HepG2 (cell line): ENCODE results near the gene TRIO. TPM values are rescaled to one million over a fixed set of nuclear protein-coding genes. Genes with fewer than 3 reads are reported as not detected.
A peak's percentile ranks its signal among the peaks of the same experiment; 100 is the strongest.

Experiments used
- ATAC-seq: fragments of 200-7000 bp; cut with Tn5 transposase; 3 replicates; pipeline ENCODE4 v1.9.1; 2020; ENCODE audit warnings: mild to moderate bottlenecking, moderate library complexity
- BruUV-seq: library from RNA; stranded (reverse); fragments of 400-500 nt; replicated peaks from 2 replicates; lab custom pipeline; 2021; lab: Mats Ljungman, UMichigan
- CTCF ChIA-PET: fragments of 300-600 bp; formaldehyde crosslinking; extraction: SDS; loops from one replicate; lab custom pipeline; 2021; ENCODE audit warnings: low total read pairs, inconsistent platforms, low intra/inter-chr PET ratio; lab: Yijun Ruan, JAX
- POLR2A ChIA-PET: fragments of 350-600 bp; sonication (Branson Sonifier 250); formaldehyde crosslinking; loops from one replicate; lab custom pipeline; 2020; ENCODE audit warnings: antibody characterized with exemption, inconsistent platforms; lab: Yijun Ruan, JAX
- DNase-seq: peaks from one replicate; pipeline ENCODE4 v3.0.0-alpha.2; 2015; ENCODE audit warnings: low spot score
- FAIRE-seq: peaks from 3 replicates; lab custom pipeline; 2011; peaks lifted over from hg19 to GRCh38; lab: Jason Lieb, UNC
- H2AFZ ChIP-seq: one replicate; pipeline ENCODE4 v1.6.1; 2011; ENCODE audit warnings: low read length, inconsistent platforms
- H3K27ac ChIP-seq: fragments of 300-600 bp; 3 replicates; pipeline ENCODE4 v1.8.0; 2011; ENCODE audit warnings: mixed run types, mild to moderate bottlenecking, mixed read lengths, low read length, inconsistent platforms; ENCODE audit not compliant: insufficient read depth; ENCODE audit errors: extremely low read length
- H3K27me3 ChIP-seq, 2 experiments: fragments of 200-600 bp in 1 of 2; 2 replicates in 1 of 2; 3 replicates in 1 of 2; pipeline versions ENCODE4 v1.6.0 to v1.8.0; 2011; ENCODE audit warnings: low read length in 2 of 2, mild to moderate bottlenecking in 2 of 2, moderate library complexity in 2 of 2, inconsistent platforms in 1 of 2; ENCODE audit not compliant: insufficient read depth in 2 of 2, control insufficient read depth in 1 of 2
- H3K36me3 ChIP-seq, 2 experiments: fragments of 200-600 bp in 1 of 2; replicated peaks in 1 of 2; 2 replicates in 1 of 2; 3 replicates in 1 of 2; pipeline versions ENCODE4 v1.5.1 to v1.8.0; 2011; ENCODE audit warnings: low read length in 2 of 2, inconsistent platforms in 1 of 2; ENCODE audit not compliant: insufficient read depth in 2 of 2, control insufficient read depth in 1 of 2
- H3K4me1 ChIP-seq: 2 replicates; pipeline ENCODE4 v1.5.1; 2012; ENCODE audit warnings: low read length, inconsistent platforms; ENCODE audit not compliant: insufficient read depth
- H3K4me2 ChIP-seq: 2 replicates; pipeline ENCODE4 v1.6.0; 2011; ENCODE audit warnings: low read depth, low read length, inconsistent platforms
- H3K4me3 ChIP-seq, 3 experiments: fragments of 200-600 bp in 1 of 3; sonication (generic), shearing (Covaris generic) in 1 of 3; replicated peaks in 1 of 3; 2 replicates each; pipeline ENCODE4 v1.5.1; 2011 to 2016; ENCODE audit warnings: low read length in 3 of 3, inconsistent platforms in 2 of 3, low read depth in 2 of 3, mild to moderate bottlenecking in 2 of 3, control low read depth in 1 of 3, mixed read lengths in 1 of 3; ENCODE audit not compliant: insufficient read depth in 1 of 3
- H3K79me2 ChIP-seq: one replicate; pipeline ENCODE4 v1.6.1; 2011; ENCODE audit warnings: low read length, inconsistent platforms; ENCODE audit not compliant: insufficient read depth
- H3K9ac ChIP-seq: 2 replicates; pipeline ENCODE4 v1.6.0; 2011; ENCODE audit warnings: mild to moderate bottlenecking, low read depth, low read length, inconsistent platforms; ENCODE audit not compliant: insufficient read depth
- H3K9me3 ChIP-seq: 2 replicates; pipeline ENCODE4 v1.5.1; 2012; ENCODE audit warnings: mild to moderate bottlenecking, low read length
- H4K20me1 ChIP-seq: 2 replicates; pipeline ENCODE4 v1.6.0; 2011; ENCODE audit warnings: inconsistent platforms, mild to moderate bottlenecking, low read length, moderate library complexity; ENCODE audit not compliant: insufficient read depth
- HNF4A ChIP-seq: sonication (generic); formaldehyde crosslinking; IDR thresholded peaks from 2 replicates; pipeline ENCODE4 v1.4.0; 2020; ENCODE audit warnings: missing genetic modification reagents
- SIX1 ChIP-seq: sonication (generic); formaldehyde crosslinking; IDR thresholded peaks from 2 replicates; pipeline ENCODE4 v1.4.0; 2020; ENCODE audit warnings: missing genetic modification reagents, borderline replicate concordance
- SKI ChIP-seq: fragments of 450-650 bp; IDR thresholded peaks from one replicate; pipeline ENCODE4 v1.6.1; 2018; ENCODE audit warnings: mild to moderate bottlenecking; ENCODE audit not compliant: partially characterized antibody
- SUZ12 ChIP-seq: fragments of 150-350 bp; IDR thresholded peaks from 2 replicates; pipeline ENCODE4 v1.6.1; 2014; ENCODE audit warnings: low read depth, low read length
- TAF1 ChIP-seq: sonication (generic); formaldehyde crosslinking; IDR thresholded peaks from 2 replicates; pipeline ENCODE4 v1.4.0; 2020; ENCODE audit warnings: missing genetic modification reagents
- ZFP90 ChIP-seq: sonication (generic); formaldehyde crosslinking; IDR thresholded peaks from 2 replicates; pipeline ENCODE4 v1.8.0; 2022; ENCODE audit warnings: missing genetic modification reagents, mild to moderate bottlenecking, inconsistent platforms, borderline replicate concordance
- ZNF101 ChIP-seq: sonication (generic); formaldehyde crosslinking; IDR thresholded peaks from 2 replicates; pipeline ENCODE4 v1.4.0; 2020; ENCODE audit warnings: mild to moderate bottlenecking, low read depth, missing genetic modification reagents, borderline replicate concordance
- WGBS: methylation state at CpG from one replicate; pipeline ENCODE4 v1.1.6; 2017; ENCODE audit warnings: low lambda C conversion rate; 5-methylcytosine and 5-hydroxymethylcytosine counted together
- in situ Hi-C: cut with HindIII; loops from 2 replicates; pipeline ENCODE4 v1.10.0; 2017; ENCODE audit warnings: low pct_unique_long_range_greater_than_20kb; ENCODE audit not compliant: extremely low pct_ligation_motif_present
- intact Hi-C: fragments of 100-400 bp; cut with micrococcal nuclease; formaldehyde crosslinking; loops from one replicate; pipeline ENCODE4 v1.10.0; 2022; ENCODE audit not compliant: unreplicated experiment
- polyA plus RNA-seq, 8 experiments: library from polyadenylated mRNA; depleted of rRNA in 3 of 8; stranded (reverse) in 7 of 8; unstranded in 1 of 8; fragments of >200 nt; fragmentation: Illumina TruSeq in 4 of 8; extraction: Trizol in 4 of 8; gene quantifications; 2 replicates each; pipeline versions ENCODE4 v1.2.1 to v1.2.3, GENCODE V29; 2011 to 2016; ENCODE audit warnings: low read depth in 4 of 8, missing spikeins in 1 of 8, mixed read lengths in 1 of 8; ENCODE audit not compliant: insufficient read depth in 1 of 8
- total RNA-seq, 5 experiments: library from RNA; depleted of rRNA; stranded (reverse); fragments of >200 nt; fragmentation: Illumina TruSeq; extraction: Trizol; gene quantifications; 2 replicates each; pipeline ENCODE4 v1.2.3, GENCODE V29; 2016; ENCODE audit warnings: low read depth in 1 of 5
- TF ChIP-seq, protein P1 (sequence below): sonication (generic); formaldehyde crosslinking; IDR thresholded peaks from 2 replicates; pipeline ENCODE4 v1.5.0; 2020; ENCODE audit warnings: missing genetic modification reagents

Gene TRIO
- total and polyA plus RNA-seq, 2 of the 13 experiments (the other 11 are each of a cell fraction or from before 2014, with no cell fraction given) = 45.2 to 45.9 TPM

DNA sequence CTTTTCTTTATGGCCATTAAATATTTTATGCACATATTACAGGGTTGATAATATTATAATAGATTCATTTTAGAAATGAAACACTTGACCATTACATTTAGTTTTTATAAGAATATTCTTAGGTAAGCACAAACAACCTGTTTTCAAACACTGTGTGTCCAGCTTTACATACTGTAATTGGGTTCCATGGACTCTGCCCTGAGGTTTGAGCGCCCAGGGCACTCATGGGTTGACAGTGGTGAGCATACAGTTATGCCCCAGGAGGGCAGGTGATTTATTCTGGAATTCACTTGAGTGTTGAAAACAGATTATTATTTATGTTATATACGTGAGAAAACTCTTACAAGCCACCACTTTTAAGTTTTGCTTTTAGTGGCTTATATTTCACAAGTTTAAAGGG, 33.7 kb downstream of the TRIO start:
- intact Hi-C loops (no loop called here), in situ Hi-C loops (no loop called here)
- TF ChIP-seq HNF4A (CRISPR knock-in tag) = peak; percentile 47
- TF ChIP-seq ZFP90 = no peak
- TF ChIP-seq, protein P1, sequence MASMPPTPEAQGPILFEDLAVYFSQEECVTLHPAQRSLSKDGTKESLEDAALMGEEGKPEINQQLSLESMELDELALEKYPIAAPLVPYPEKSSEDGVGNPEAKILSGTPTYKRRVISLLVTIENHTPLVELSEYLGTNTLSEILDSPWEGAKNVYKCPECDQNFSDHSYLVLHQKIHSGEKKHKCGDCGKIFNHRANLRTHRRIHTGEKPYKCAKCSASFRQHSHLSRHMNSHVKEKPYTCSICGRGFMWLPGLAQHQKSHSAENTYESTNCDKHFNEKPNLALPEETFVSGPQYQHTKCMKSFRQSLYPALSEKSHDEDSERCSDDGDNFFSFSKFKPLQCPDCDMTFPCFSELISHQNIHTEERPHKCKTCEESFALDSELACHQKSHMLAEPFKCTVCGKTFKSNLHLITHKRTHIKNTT = no peak
- Histone ChIP-seq H3K27me3 (no peaks in the 10 kb centered on the region), H3K4me3 (no peak overlapping the region), H3K9me3 (no peaks in the 10 kb centered on the region), H3K27ac (no peak overlapping the region), H3K4me2 (no peak overlapping the region; the same call in 1 of the 2 replicates), H3K36me3 (no peaks in the 10 kb centered on the region), H4K20me1 (peaks cover 44% of the 10 kb centered on the region), H3K79me2 (peaks cover 97% of the 10 kb centered on the region), H3K9ac (no peak overlapping the region), H2AFZ (no peak overlapping the region), H3K4me1 (peaks cover 90% of the 10 kb centered on the region)
- ChIA-PET POLR2A (no interaction called here), CTCF (no interaction called here)
- FAIRE-seq (no peak), ATAC-seq (peak; percentile 74; the same call in 2 of the 3 replicates), DNase-seq (no peak)
- no TSS peak for BruUV-seq
- WGBS = 92% methylated on average over 2 of the region's 2 CpGs

- in situ Hi-C loops (no loop called here), intact Hi-C loops (no loop called here)
- DNase-seq (no peak), FAIRE-seq (no peak), ATAC-seq (no peak)
- Histone ChIP-seq H3K4me1 (peaks cover 90% of the 10 kb centered on the region), H3K79me2 (peaks cover 96% of the 10 kb centered on the region), H4K20me1 (peaks cover 43% of the 10 kb centered on the region), H3K36me3 (no peaks in the 10 kb centered on the region), H3K27ac (no peak overlapping the region), H2AFZ (no peak overlapping the region), H3K4me2 (no peak overlapping the region), H3K9ac (no peak overlapping the region), H3K27me3 (no peaks in the 10 kb centered on the region), H3K9me3 (no peaks in the 10 kb centered on the region), H3K4me3 (no peak overlapping the region)
- no TSS peak for BruUV-seq
- 96% methylated on average over 3 of the region's 3 CpGs for WGBS
- POLR2A ChIA-PET = no interaction called here
- CTCF ChIA-PET = no interaction called here
- TF ChIP-seq ZNF101 (CRISPR knock-in tag) = no peak
- TF ChIP-seq TAF1 (CRISPR knock-in tag) = no peak
- TF ChIP-seq SUZ12 = no peak
- TF ChIP-seq SIX1 = no peak
- no peak for TF ChIP-seq SKI
These were observed 34.5 kb downstream of the TRIO start for GRCh38 chr5:14177634-14178033.
